Stimulated activated CD8-positive, alpha-beta memory T cell treated with anti-CD3 and anti-CD28 coated beads, Interleukin-12 subunit alpha, Interleukin-12 subunit beta, amount 100 ng/mL, for 24 hours (primary cell): ENCODE data around the gene WT1.
"Not testable (repeated sequence)": the region's sequence is repeated elsewhere in the genome, so short reads cannot be mapped to it uniquely, and the experiment has no call there.

Experiments
- DNase-seq: peaks from one replicate; pipeline ENCODE4 v3.0.0-alpha.2; 2020; ENCODE audit errors: extremely low read depth

Gene WT1

DNA sequence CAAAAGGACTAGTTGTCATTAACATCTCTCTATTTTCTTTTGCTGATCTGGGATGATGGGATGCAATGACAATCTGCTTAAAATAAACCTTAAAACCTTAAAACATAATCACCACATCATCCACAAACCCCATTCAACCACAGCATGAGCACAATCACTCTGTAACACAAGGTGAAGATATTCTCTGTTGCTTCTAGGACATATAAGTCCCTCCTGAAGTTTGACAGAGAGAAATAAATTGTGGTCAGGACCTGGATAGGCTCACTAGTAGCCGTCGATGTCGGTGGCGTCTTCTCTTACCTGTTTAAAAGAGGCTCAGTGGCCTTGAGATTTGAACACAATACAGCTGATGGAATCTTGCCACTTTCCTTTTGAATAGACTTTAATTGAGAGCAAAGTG lies 47.9 kb downstream of the WT1 start:
- DNase-seq, result no peak

DNA sequence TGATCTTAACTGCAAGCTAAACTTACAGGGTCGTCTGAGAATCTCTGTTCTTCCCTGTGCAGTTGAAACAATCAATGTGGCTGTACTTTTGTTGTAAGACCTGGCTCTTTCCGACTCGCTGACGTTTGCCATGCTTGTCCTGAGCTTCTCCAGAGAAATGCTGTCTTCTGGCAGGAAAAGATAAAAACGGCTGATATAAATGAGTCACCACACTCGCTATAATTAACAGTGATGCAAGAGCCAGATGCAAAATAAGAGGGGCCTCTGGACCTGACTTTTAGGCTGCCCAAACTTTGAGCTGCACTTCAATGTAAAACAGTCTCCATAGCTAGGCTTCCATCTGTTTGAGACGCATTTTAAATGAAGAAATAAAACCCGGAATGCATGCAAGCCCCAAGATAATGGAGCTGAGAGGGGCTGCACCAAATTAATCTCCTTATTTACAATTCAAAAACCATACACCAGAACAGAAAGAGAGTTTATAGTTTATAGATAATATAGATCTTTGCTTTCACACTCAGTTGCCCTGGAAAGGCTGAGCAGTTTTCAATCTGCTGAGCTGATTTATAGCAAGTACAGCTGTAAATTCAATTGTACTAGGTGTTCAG lies 48.5 kb downstream of the WT1 start:
- DNase-seq, result no peak

DNA sequence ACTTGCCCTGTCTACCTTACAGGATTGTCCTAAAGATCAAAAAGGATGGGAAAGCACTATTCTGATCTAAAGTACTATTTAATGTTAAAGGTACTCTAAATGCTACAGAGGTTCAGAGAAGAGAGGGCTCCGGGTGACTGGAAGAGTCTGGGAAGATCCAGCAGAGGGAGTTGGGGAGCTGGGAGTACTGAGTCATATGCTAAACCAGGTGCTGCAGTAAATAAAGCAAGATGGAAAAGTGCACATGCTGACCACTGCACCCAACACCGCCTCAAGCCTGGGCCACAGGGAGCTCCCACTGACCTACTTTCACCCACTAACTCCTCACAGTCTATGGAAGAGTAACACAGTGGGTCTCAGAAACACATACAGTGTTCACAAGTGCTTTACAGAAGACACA lies 49.3 kb downstream of the WT1 start:
- DNase-seq, result no peak

DNA sequence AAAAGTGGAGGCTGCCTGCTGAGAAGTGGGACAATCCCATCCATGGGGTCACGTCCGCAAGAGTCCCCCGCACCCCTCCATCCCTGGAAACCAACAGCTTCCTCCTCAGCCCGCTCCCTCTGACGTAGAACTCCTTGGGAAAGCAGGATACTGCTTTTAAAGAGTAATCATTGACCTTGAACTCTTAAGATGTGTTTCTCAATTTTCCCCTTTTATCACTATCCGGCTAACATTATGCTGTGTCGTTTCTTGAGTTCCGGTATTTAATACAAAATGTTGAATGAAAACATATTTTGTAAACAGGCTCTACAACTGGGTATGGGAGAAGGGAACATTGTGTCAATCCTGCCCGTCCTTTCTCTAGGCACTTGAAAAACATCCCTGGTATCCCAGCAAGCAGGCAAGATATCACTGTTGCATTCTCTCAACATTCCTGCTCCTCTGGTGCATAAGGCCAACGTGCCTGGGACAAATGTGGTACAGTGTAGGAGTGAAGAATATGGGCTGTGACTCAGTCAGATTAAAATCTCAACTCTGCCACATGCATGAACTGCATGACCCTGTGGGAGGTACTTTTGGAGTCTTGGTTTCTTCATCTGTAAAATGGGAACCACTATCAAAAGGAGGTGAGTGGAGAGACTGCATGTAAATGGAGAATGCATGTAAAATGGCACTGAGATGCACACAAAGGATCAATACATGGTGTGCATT lies 52.8 kb downstream of the WT1 start:
- no peak for DNase-seq

DNA sequence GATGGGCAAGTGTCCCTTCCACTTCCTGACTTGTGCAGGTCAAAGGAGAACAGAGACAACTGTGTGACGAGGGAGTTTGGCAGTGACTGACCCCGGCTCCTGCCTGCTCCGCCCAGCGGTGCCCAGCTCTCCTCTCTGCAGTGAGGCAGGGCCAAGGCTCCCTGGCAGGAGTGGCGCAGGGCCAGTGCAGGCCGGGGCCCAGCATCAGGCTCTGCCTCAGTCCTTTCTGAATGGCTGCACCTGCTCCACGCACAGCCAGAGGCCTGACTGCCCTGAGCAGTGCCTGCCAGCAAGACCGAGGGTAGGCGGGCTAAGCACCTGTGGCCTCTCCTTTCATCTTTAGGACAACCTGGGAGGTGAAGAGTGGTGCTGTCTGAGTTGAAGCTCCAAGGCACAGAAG lies 54.2 kb downstream of the WT1 start:
- no peak for DNase-seq

DNA sequence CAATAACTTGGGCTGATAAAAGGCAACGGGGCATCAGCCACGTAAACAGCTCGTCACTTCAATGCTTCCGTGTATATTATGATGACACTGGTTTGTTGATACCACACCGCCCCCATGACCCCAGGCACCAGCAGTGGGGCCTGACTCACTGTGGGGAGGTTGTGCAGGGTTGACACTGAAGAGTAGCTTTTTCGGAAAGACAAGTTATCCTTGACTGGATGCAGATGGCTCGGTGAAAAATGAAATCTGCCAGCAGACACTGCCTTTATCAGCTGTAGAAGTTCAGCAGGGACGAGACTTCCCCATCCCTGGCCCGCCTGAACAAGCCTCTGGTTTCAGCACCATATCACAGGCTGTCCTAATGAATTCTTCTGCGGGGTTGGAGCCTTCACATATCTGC lies 55.6 kb downstream of the WT1 start:
- DNase-seq, result no peak

DNA sequence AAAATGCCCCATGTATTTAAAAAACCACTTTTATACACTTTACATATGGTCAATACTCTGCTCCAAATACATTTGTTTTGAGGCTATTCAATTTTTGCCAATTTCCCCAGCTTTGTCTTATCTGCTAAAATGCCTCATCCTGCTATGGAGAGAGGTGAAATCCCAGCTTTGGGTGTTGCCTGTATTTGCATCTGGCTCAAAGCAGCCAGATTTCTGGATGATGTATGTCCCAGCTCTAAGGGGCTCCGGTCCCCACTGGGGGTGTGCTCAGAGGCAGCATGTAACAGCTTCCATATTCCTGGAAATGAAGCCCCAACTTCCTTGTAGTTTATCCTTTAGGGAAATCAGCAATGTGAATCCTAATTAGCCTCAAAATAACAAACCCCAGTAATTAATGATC lies 59.5 kb downstream of the WT1 start:
- DNase-seq, result no peak

DNA sequence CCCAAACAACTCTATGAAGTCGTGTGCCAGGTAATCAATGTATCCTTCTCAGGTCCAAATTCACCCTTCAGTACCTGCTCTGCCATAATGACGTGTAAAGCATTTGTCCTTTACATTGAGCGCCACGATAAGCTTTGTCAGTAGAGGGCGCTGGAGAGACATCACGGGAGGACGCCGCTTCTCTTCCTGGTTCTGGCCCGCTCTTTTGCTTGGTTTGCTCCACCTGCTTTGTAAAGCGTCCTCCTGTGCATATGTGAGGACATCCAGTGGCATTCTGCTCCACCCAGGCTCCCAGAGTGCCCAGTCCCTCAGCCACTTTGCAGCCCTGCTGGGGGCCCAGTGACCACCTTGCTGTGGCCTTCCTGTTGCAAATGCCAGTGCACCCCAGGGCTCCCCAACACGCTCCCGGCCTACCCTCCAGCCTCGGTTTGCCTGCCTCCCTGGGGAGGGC lies 61.1 kb downstream of the WT1 start:
- no peak for DNase-seq

DNA sequence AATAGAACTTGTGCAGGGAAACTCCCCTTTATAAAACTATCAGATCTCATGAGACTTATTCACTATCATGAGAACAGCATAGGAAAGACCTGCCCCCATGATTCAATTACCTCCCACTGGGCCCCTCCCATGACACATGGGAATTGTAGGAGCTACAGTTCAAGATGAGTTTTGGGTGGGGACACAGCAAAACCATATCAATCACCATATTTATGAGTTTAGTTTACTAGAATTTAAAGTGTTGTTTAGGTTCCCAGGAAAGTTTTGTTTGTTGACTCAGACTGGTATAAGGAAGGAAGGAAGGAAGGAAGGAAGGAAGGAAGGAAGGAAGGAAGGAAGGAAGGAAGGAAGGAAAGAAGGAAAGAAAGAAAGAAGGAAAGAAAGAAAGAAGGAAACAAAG lies 65.4 kb downstream of the WT1 start:
- DNase-seq, result not testable (repeated sequence)

DNA sequence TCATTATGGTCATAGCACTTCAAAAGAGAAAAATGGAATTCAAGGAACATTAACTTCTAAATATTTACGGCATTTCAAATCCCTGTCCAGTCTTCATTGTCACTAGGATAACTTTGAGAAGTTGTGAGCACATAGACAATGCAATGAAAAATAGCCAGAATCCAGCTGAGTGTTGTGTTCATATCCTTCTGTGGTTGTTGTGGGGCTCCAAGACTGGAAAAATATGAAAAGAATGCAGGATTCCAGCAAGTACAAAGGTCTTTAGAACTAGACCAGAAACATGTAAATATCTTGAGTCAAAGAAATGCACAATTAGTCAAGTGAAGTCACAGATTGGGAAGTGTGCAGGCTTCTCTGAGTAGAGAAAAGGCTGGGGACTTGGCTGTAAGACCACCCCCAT lies 68.7 kb downstream of the WT1 start:
- DNase-seq, result no peak

DNA sequence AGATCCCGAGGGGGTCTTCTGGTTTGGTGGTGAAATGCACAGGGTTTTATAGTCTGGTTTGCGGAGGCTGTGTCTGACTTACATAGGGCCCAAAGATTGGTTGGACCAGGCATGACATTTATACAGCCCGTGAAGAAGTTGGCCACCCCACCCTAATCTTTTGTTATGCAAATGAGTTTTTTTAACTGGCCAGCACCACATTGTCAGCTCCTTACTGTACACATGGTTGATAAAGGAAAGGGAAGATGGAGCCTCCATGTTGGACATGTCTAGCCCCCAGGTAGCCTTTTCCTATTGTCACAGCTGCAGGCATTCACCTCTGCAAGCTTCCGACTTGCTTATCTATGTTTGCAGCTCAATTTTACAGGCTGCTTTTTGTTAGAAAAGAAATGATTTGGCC lies 70.1 kb downstream of the WT1 start:
- DNase-seq, result no peak

DNA sequence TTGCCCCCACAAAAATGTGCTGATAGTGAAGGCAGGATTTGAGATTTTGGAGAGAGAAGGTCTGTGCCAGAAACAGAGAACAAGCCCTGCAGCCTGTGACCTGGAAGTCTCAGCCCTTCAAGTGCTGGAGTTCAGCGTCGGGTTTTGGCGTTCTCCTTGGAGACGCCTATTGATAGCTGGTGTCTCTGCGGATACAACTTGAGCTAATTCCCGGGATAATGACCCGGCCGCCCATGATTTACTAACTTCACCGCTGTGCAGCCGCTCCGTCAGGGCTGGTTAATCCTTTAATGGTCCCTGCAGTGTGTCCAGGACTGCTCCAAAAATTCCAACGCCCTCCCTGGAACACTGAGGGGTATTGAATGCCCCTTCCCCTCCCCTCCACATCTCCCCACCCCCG lies 76.6 kb downstream of the WT1 start:
- DNase-seq, result no peak

DNA sequence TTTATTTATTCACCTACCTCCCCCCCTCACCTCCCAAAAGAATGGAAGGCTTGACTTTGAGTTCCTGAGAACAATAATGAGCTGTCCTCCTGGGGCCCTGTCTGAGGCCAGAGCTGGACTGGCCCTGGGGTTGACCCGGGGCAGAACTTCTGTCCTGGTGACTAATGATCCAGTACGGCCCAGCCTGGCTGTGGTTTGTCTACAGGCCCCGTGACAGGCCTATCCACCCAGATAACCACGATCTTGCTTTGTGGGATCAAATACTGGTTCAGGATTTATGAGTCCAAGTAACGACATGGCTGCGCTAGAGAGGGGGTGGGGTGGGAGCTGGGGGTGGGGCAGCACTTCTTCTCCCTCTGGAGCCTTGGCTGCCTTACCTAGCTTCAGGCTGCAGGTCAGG lies 81.5 kb downstream of the WT1 start:
- DNase-seq, result no peak

DNA sequence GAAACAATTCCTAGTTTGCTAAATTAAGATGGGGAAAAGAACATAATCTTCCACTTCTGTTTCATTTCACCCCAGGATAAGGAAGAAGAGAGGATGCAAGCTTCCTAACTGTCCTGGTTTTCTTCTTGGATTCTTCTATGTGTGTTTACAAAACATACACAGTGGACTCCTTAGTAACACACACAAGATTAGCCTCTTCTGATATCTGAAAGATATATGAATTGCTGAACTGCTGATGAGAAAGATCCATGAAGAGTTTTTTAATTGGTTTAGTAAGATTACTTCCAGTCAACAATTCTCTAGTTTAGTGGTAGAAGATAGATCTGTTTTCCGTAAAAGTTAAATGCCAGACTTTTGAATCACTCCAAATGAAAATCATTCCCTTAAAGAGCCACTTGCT lies 86.8 kb downstream of the WT1 start:
- no peak for DNase-seq

DNA sequence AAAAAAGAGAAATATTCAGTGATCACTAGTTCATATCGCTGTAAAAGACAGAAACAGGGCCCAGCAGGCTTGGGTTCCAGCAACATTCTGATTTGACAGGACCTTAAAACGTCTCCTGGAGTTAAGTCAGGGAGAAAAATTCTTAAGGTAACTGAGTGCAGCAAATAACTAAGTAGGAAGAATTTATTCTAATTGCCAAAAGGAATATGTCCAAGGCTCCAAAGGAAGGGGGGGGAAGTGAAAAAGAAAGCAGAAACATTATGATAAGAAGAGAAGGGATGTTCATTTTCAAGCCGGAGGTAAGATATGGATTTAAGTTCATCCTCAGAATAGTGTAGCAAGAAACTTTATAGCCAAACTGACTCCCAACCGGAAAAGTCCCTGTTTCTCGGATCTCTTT lies 90.4 kb downstream of the WT1 start:
- no peak for DNase-seq

DNA sequence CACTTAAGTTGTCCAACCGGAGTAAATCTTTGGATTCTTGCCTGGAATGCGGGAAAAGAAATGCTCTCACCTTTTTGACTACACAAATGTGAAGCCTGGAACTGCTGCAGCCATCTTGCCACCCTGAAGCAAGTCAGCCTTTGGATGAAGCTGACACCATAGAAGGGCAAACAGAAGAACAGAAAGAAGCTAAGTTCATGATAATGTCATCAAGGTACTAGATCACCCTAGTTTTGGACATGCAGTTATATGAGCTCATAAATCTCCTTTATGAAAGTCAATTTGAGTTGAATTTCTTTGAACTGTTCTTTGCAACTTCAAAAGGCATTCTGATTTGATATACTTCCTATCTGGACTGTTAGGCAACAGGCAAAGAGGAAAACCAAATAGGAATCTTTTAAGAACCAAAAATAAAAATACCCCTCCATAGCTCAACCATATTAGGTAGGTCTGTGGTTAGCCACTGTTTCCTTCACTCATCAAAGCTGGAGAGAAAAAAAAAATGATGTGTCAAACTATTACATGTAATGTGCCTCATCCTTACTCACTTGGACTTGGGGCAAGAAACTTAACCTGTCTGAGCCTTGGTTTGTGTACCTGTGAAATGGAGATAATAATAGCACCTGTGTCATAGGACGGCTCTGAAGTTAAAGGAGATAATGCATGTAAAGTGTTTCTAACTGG lies 91.9 kb downstream of the WT1 start:
- no peak for DNase-seq

DNA sequence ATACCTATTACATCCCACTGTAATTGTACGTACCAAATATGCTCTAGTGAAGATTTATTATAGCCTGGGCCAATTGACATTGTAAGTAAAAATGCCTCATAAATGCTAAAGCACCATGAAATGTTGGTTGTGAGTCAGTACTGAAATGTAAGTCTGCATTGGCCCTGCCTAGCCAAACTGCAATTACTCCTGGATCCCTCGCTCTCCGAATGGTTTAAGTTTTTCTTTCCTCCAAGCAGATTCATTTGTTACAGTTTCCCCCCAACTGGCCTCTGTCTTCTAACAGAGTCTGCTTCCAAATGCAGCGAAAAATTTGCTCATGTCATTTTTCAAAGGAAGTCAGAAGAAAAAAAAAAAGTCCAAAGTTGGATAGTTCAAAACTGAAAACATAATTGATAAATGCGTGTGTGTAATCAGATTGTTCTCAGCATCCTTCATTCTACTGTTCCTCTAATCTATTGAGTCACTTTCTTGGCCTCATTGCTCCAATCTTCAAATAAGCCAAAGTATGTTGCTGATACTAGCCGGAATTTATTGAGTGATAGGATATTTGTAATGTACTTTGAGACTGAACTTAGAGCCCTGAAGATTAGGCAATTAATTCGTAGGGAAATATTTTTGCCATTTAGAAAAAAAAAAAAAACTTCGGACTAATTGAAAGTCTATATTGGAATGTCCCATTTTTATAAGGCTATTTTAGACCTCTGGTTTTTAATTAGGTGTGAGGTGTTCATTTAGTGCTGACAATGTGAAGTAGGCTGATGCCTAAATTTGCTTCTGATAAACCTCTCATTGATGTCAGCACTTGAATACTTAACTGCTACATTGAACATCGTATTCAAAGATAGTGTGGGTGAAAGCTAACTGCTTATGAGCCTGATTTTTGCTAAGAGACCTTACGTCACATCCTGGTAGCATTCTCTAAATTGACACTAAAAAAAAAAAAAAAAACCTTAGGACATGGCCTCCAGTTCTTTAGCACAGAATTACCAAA lies 93.4 kb downstream of the WT1 start:
- no peak for DNase-seq

DNA sequence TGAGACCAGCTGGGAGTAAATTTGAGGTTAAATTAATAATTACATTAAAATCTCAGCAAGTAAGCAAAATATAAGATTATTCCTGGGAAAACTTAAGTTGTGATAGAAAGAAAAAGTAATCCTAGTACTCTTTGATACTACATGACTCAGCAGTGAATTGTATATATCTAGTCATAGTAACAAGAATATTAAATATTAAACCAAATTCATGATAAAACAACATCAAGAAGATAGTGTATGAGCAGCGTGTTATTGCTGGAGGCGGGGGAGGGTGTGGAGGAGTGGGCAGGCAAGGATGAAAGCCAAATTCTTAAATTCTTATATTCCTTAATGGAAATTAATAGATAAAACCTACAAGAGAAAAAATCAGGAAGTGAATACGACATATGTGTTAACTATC lies 95.2 kb downstream of the WT1 start:
- no peak for DNase-seq
